ENCODE results near the gene TNFSF11.
"Not testable (repeated sequence)": the region's sequence is repeated elsewhere in the genome, so short reads cannot be mapped to it uniquely, and the experiment has no call there.

TNFSF11 gene

GRCh38 chr13:42574011-42574410 is at the start of gene TNFSF11:
TSS of gene TNFSF11 (plus strand) at chr13:42574152. CDS start at chr13:42574304, 152 bp downstream.
- peak; percentile 67 for DNase-seq (ENCODE audit: low read depth, low spot score)

- no peak for DNase-seq (ENCODE audit: low read depth, low spot score)
These were observed 49.4 kb upstream of the TNFSF11 start for GRCh38 chr13:42524487-42525034.

GRCh38 chr13:42525035-42525504 is 48.9 kb upstream of the TNFSF11 start:
- DNase-seq (ENCODE audit: low read depth, low spot score) = no peak

GRCh38 chr13:42526276-42526675 is 47.7 kb upstream of the TNFSF11 start:
- no peak for DNase-seq (ENCODE audit: low read depth, low spot score)

GRCh38 chr13:42526804-42527203 is 47.1 kb upstream of the TNFSF11 start:
- DNase-seq (ENCODE audit: low read depth, low spot score) = no peak

- DNase-seq (ENCODE audit: low read depth, low spot score) = no peak
These were observed 41.2 kb upstream of the TNFSF11 start for GRCh38 chr13:42532561-42533335.

- DNase-seq (ENCODE audit: low read depth, low spot score) = no peak
These were observed 40.7 kb upstream of the TNFSF11 start for GRCh38 chr13:42533336-42533591.

GRCh38 chr13:42534785-42535184 is 39.2 kb upstream of the TNFSF11 start:
- DNase-seq (ENCODE audit: low read depth, low spot score) = no peak

- DNase-seq (ENCODE audit: low read depth, low spot score) = no peak
These were observed 35.0 kb upstream of the TNFSF11 start for GRCh38 chr13:42538996-42539395.

- peak; percentile 28 for DNase-seq (ENCODE audit: low read depth, low spot score)
These were observed 34.3 kb upstream of the TNFSF11 start for GRCh38 chr13:42539670-42540069.

GRCh38 chr13:42543215-42543797 is 30.6 kb upstream of the TNFSF11 start:
- no peak for DNase-seq (ENCODE audit: low read depth, low spot score)

- DNase-seq (ENCODE audit: low read depth, low spot score) = no peak
These were observed 29.6 kb upstream of the TNFSF11 start for GRCh38 chr13:42544246-42544926.

GRCh38 chr13:42545842-42546241 is 28.1 kb upstream of the TNFSF11 start:
- DNase-seq (ENCODE audit: low read depth, low spot score) = no peak

- no peak for DNase-seq (ENCODE audit: low read depth, low spot score)
These were observed 26.3 kb upstream of the TNFSF11 start for GRCh38 chr13:42547612-42548011.

- DNase-seq (ENCODE audit: low read depth, low spot score) = no peak
These were observed 25.0 kb upstream of the TNFSF11 start for GRCh38 chr13:42548731-42549551.

GRCh38 chr13:42549552-42549936 is 24.4 kb upstream of the TNFSF11 start:
- DNase-seq (ENCODE audit: low read depth, low spot score) = no peak

- DNase-seq (ENCODE audit: low read depth, low spot score) = no peak
These were observed 22.3 kb upstream of the TNFSF11 start for GRCh38 chr13:42551611-42552010.

- DNase-seq (ENCODE audit: low read depth, low spot score) = no peak
These were observed 20.6 kb upstream of the TNFSF11 start for GRCh38 chr13:42553098-42554046.

GRCh38 chr13:42559057-42559456 is 14.9 kb upstream of the TNFSF11 start:
- DNase-seq (ENCODE audit: low read depth, low spot score) = no peak

GRCh38 chr13:42559573-42560218 is 14.3 kb upstream of the TNFSF11 start:
- DNase-seq (ENCODE audit: low read depth, low spot score) = not testable (repeated sequence)

Measured in iPS DF 19.7 (cell line).